ENCODE measurements around the gene SAP30BP.

SAP30BP gene

GRCh38 chr17:75729351-75729750, 62.2 kb downstream of the SAP30BP start:
- no peak overlapping the region for H3K4me3 ChIP-seq (ENCODE audit: low read depth, low read length)
- no peak for TF ChIP-seq CTCF (IDR thresholded peaks at IDR 0.05; ENCODE audit: borderline replicate concordance, insufficient read depth, low read depth, low read length)

- no peak for TF ChIP-seq CTCF (IDR thresholded peaks at IDR 0.05; ENCODE audit: borderline replicate concordance, insufficient read depth, low read depth, low read length)
- no peak overlapping the region for H3K4me3 ChIP-seq (ENCODE audit: low read depth, low read length)
Measured at GRCh38 chr17:75730065-75730464, 62.9 kb downstream of the SAP30BP start.

- H3K4me3 ChIP-seq (ENCODE audit: low read depth, low read length), result no peak overlapping the region
- TF ChIP-seq CTCF (IDR thresholded peaks at IDR 0.05; ENCODE audit: borderline replicate concordance, insufficient read depth, low read depth, low read length), result no peak
Measured at GRCh38 chr17:75731086-75731715, 64.1 kb downstream of the SAP30BP start.

- no peak for TF ChIP-seq CTCF (IDR thresholded peaks at IDR 0.05; ENCODE audit: borderline replicate concordance, insufficient read depth, low read depth, low read length)
- H3K4me3 ChIP-seq (ENCODE audit: low read depth, low read length), result no peak overlapping the region
Measured at GRCh38 chr17:75731716-75732498, 64.8 kb downstream of the SAP30BP start.

- no peak for TF ChIP-seq CTCF (IDR thresholded peaks at IDR 0.05; ENCODE audit: borderline replicate concordance, insufficient read depth, low read depth, low read length)
- H3K4me3 ChIP-seq (ENCODE audit: low read depth, low read length), result no peak overlapping the region
Measured at GRCh38 chr17:75733471-75733870, 66.3 kb downstream of the SAP30BP start.

- TF ChIP-seq CTCF (IDR thresholded peaks at IDR 0.05; ENCODE audit: borderline replicate concordance, insufficient read depth, low read depth, low read length), result no peak
- H3K4me3 ChIP-seq (ENCODE audit: low read depth, low read length), result no peak overlapping the region
Measured at GRCh38 chr17:75734674-75735294, 67.6 kb downstream of the SAP30BP start.

Measured in GM12875 (cell line).